ENCODE data around the gene GGCT.
"Not testable (repeated sequence)": the region's sequence is repeated elsewhere in the genome, so short reads cannot be mapped to it uniquely, and the experiment has no call there.

The GGCT gene

GRCh38 chr7:30504301-30505173 is at the start of gene GGCT:
TSS of gene GGCT (minus strand) at chr7:30504829. CDS start at chr7:30504709, 120 bp downstream.
- DNase-seq: peak; percentile 98

- no peak for DNase-seq
Measured at GRCh38 chr7:30553546-30553945, 48.9 kb upstream of the GGCT start.

- DNase-seq: no peak
Measured at GRCh38 chr7:30553141-30553540, 48.5 kb upstream of the GGCT start.

GRCh38 chr7:30552330-30552729 is 47.7 kb upstream of the GGCT start:
- DNase-seq: no peak

- DNase-seq: no peak
Measured at GRCh38 chr7:30549931-30550493, 45.4 kb upstream of the GGCT start.

GRCh38 chr7:30548845-30549244 is 44.2 kb upstream of the GGCT start:
- DNase-seq: peak; percentile 11

GRCh38 chr7:30546596-30546995 is 42.0 kb upstream of the GGCT start:
- no peak for DNase-seq

GRCh38 chr7:30545791-30546555 is 41.3 kb upstream of the GGCT start:
- no peak for DNase-seq

- no peak for DNase-seq
Measured at GRCh38 chr7:30543813-30544525, 39.3 kb upstream of the GGCT start.

- not testable (repeated sequence) for DNase-seq
Measured at GRCh38 chr7:30543115-30543514, 38.5 kb upstream of the GGCT start.

- no peak for DNase-seq
Measured at GRCh38 chr7:30533886-30534285, 29.3 kb upstream of the GGCT start.

GRCh38 chr7:30531286-30531685 is 26.7 kb upstream of the GGCT start:
- no peak for DNase-seq

GRCh38 chr7:30530373-30530772 is 25.7 kb upstream of the GGCT start:
- no peak for DNase-seq

- no peak for DNase-seq
Measured at GRCh38 chr7:30528779-30529178, 24.1 kb upstream of the GGCT start.

GRCh38 chr7:30527297-30527696 is 22.7 kb upstream of the GGCT start:
- not testable (repeated sequence) for DNase-seq

GRCh38 chr7:30526163-30526562 is 21.5 kb upstream of the GGCT start:
- no peak for DNase-seq

GRCh38 chr7:30525429-30525828 is 20.8 kb upstream of the GGCT start:
- no peak for DNase-seq

- DNase-seq: no peak
Measured at GRCh38 chr7:30524545-30524944, 19.9 kb upstream of the GGCT start.

GRCh38 chr7:30523466-30523865 is 18.8 kb upstream of the GGCT start:
- DNase-seq: no peak

GRCh38 chr7:30522159-30522558 is 17.5 kb upstream of the GGCT start:
- DNase-seq: no peak

- no peak for DNase-seq
Measured at GRCh38 chr7:30521532-30521931, 16.9 kb upstream of the GGCT start.

GRCh38 chr7:30519122-30519521 is 14.5 kb upstream of the GGCT start:
- DNase-seq: no peak

- DNase-seq: no peak
Measured at GRCh38 chr7:30515761-30516160, 11.1 kb upstream of the GGCT start.
